Activated CD4-positive, alpha-beta memory T cell treated with anti-CD3 and anti-CD28 coated beads, Interleukin-2, amount 10 ng/mL, durations not matched to agents 7 days and 5 days (primary cell): ENCODE measurements around the gene GGA2. TPM values are rescaled to one million over a fixed set of nuclear protein-coding genes. Genes with fewer than 3 reads are reported as not detected.

ENCODE experiments used
- CTCF ChIA-PET: fragments of 350-600 bp; sonication (Branson Sonifier 250); formaldehyde crosslinking; loops from one replicate; lab custom pipeline; 2021; ENCODE audit warnings: antibody characterized with exemption, inconsistent platforms; lab: Charles Lee
- POLR2A ChIA-PET: fragments of 350-600 bp; sonication (Branson Sonifier 250); formaldehyde crosslinking; loops from one replicate; lab custom pipeline; 2021; ENCODE audit warnings: antibody characterized with exemption; lab: Charles Lee
- DNase-seq: peaks from one replicate; pipeline ENCODE4 v3.0.0-alpha.2; 2020
- H3K27ac Mint-ChIP-seq: one replicate; pipeline ENCODE4 v1.8.0; 2021; ENCODE audit warnings: mild to moderate bottlenecking, mixed read lengths
- H3K27me3 Mint-ChIP-seq: one replicate; pipeline ENCODE4 v1.8.0; 2021; ENCODE audit warnings: mixed read lengths
- H3K36me3 Mint-ChIP-seq: one replicate; pipeline ENCODE4 v1.8.0; 2021; ENCODE audit warnings: low read depth, mixed read lengths
- H3K4me1 Mint-ChIP-seq: one replicate; pipeline ENCODE4 v1.8.0; 2021; ENCODE audit warnings: mixed read lengths
- H3K4me3 Mint-ChIP-seq: one replicate; pipeline ENCODE4 v1.8.0; 2021; ENCODE audit warnings: mild to moderate bottlenecking, mixed read lengths
- H3K9me3 Mint-ChIP-seq: one replicate; pipeline ENCODE4 v1.8.0; 2021; ENCODE audit warnings: mixed read lengths
- total RNA-seq, 2 experiments: library from RNA; stranded (reverse); gene quantifications; one replicate each; pipeline ENCODE4 v1.2.3, GENCODE V29; 2021

The GGA2 gene
- total RNA-seq, 2 experiments from 2014 or later, result 95.3 to 97.8 TPM

DNA sequence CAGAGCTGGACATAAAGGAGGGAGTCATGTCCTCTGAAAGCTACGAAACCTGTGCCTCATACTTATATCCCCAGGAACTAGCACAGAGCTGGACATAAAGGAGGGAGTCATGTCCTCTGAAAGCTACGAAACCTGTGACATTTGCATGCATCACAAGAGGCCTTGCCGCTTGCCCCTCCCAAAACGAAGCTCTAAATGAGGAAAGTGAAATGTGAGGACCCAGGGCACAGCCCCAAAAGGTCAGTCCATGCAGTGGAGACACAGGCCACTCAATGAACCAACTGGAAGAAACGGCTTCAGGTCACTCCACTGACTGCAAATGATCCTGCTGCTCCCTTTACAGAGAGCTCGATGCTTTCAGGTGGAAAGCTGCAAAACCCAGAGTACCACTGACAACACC lies 95.6 kb downstream of the GGA2 start:
- Mint-ChIP-seq H3K36me3 (peaks cover 14% of the 10 kb centered on the region), H3K9me3 (no peaks in the 10 kb centered on the region), H3K27me3 (no peaks in the 10 kb centered on the region), H3K4me3 (no peak overlapping the region), H3K27ac (no peak overlapping the region), H3K4me1 (no peaks in the 10 kb centered on the region)
- DNase-seq, result no peak
- CTCF ChIA-PET, result interaction anchor here (4.4 kb wide), 1 partner anchor 20 kb away, joined by 25 read pairs; no protein-coding TSS in a partner anchor
- POLR2A ChIA-PET, result no interaction called here

Other genes with a start within 250 kb of the GGA2 start
- not detected for gene SCNN1B, start 208.2 kb downstream of the GGA2 start, total RNA-seq
- gene COG7, start 57.3 kb downstream of the GGA2 start, total RNA-seq, result 10 to 100 TPM; 18.0 to 19.0 TPM
- gene EARS2, start 46.9 kb upstream of the GGA2 start, total RNA-seq, result 10 to 100 TPM in 1 of 2 experiments, 1 to 10 TPM in 1; 9.3 to 11.0 TPM
- gene UBFD1, start 47.2 kb upstream of the GGA2 start, total RNA-seq, result 10 to 100 TPM; 36.6 to 39.7 TPM
- 10 to 100 TPM; 79.8 to 81.1 TPM for gene NDUFAB1, start 85.8 kb upstream of the GGA2 start, total RNA-seq
- 10 to 100 TPM; 16.8 to 17.0 TPM for gene PALB2, start 130.8 kb upstream of the GGA2 start, total RNA-seq
- gene DCTN5, start 131.0 kb upstream of the GGA2 start, total RNA-seq, result 10 to 100 TPM; 64.9 to 68.8 TPM
- gene PLK1, start 168.4 kb upstream of the GGA2 start, total RNA-seq, result 100 to 1,000 TPM; 102 to 104 TPM
- not detected for gene ERN2, start 202.7 kb upstream of the GGA2 start, total RNA-seq
- gene CHP2, start 244.5 kb upstream of the GGA2 start, total RNA-seq, result not detected